Measurements from ENCODE around the gene DDB1. TPM values are rescaled to one million over a fixed set of nuclear protein-coding genes. Genes with fewer than 3 reads are reported as not detected.

The DDB1 gene
- polyA plus RNA-seq, 1 of the 3 experiments (the other 2 are of a cell fraction), result 170 TPM

DNA sequence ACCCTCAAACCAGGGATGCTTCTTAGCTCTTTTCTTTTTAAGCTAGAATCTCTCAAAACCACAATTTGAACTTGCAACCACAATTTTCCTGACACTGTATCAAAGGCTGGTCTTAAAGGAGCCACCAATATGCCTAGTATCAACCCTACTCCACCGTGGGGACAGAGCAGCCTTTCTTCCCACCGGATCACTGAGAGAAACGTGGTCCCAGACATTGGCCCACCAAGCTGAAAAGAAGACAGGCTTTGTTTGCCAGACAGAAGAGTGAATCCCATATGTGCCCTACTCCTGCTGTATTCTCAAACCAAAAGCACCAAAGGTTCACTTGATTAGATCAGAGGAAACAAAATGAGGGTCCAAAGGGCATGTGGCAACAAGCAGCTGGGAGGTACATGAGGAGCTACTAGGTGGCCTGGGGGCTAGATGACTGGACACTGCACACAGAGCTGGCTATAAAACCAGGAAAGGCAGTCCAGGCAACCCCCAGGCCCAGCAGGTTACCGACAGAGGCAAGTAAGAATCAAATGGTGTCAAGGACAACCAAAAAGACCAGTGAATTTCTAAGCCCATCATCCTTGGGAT is 34.2 kb downstream of the DDB1 start:
- CTCF ChIA-PET, result interaction anchor here (0.9 to 1.1 kb wide), 2 partner anchors 37 to 111 kb away, joined by 3 to 4 read pairs; no protein-coding TSS in a partner anchor
- POLR2A ChIA-PET, result interaction anchor here (1.0 kb wide), 1 partner anchor 21 kb away, joined by 3 read pairs; no protein-coding TSS in a partner anchor

DNA sequence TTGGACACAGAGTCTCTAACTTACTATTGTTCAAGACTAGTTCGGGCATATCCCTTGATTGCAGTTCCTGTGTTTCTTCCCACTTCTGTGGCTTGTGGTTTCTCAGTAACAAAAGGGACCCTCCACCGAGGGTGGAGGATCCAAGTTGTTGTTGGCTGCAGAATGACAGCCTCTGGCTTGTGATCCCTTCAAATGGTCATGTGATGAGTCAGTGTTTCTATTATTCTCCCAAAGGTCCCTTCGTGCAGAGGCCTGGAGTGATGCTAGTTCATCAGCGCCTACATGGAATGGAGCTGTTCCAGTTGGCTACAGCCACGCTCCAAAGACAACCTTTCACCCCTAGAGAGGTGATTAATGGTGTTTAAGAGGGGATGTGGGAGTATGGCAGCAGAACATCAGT is 35.2 kb downstream of the DDB1 start:
- H3K9ac ChIP-seq, result no peak overlapping the region
- POLR2A ChIA-PET, result interaction anchor here (1.0 to 1.6 kb wide), 2 partner anchors 20 to 132 kb away, joined by 3 to 6 read pairs; partner anchors contain the start of genes CPSF7 and SDHAF2
- WGBS (ENCODE audit: low lambda C conversion rate), result 70% methylated on average over 5 of the region's 5 CpGs

More for the DNA sequence above, 34.2 kb downstream of the DDB1 start:
- H3K79me2 ChIP-seq (ENCODE audit: insufficient read depth), result no peaks in the 10 kb centered on the region
- H3K4me1 ChIP-seq (ENCODE audit: control insufficient read depth in 1 of 2, insufficient read depth in 2 of 2, low read depth in 1 of 2, low read length in 1 of 2), result peaks cover 11 to 19% of the 10 kb centered on the region in 2 experiments; a peak in 2 of 4 replicates
- H3K27ac ChIP-seq (ENCODE audit: low read depth in 2 of 2, low read length in 1 of 2), result peak overlapping the region in 1 of 2 experiments; percentile 75; a peak in 1 of 4 replicates
- peaks cover 17% of the 10 kb centered on the region for H3F3A ChIP-seq (replicated peaks; ENCODE audit: insufficient read depth)
- no peak for TF ChIP-seq FOSL2 (IDR thresholded peaks at IDR 0.05; ENCODE audit: borderline replicate concordance, low read depth)
- no peak for TF ChIP-seq NRF1 (IDR thresholded peaks at IDR 0.05; ENCODE audit: low read depth, low read length)
- no peak for TF ChIP-seq GATA2 (CRISPR knock-in tag; IDR thresholded peaks at IDR 0.05)
- no peak for TF ChIP-seq TAF1 (IDR thresholded peaks at IDR 0.05; ENCODE audit: borderline replicate concordance, low read depth, low read length)
- 79% methylated on average over 4 of the region's 4 CpGs for WGBS (ENCODE audit: low lambda C conversion rate)
- no peak for DNase-seq
- H2AFZ ChIP-seq (ENCODE audit: low read depth), result no peak overlapping the region
- no peak overlapping the region for H3K4me3 ChIP-seq (ENCODE audit: low read depth in 2 of 2, low read length in 1 of 2)
- no peaks in the 10 kb centered on the region for H3K9me2 ChIP-seq
- H4K20me1 ChIP-seq (ENCODE audit: insufficient read depth), result 0 out of 2 replicates have a peak, but pooled peaks cover 6% of the 10 kb centered on the region
- H3K27me3 ChIP-seq (ENCODE audit: insufficient read depth), result no peaks in the 10 kb centered on the region
- no peak overlapping the region for H3K4me2 ChIP-seq
- H3K36me3 ChIP-seq (replicated peaks in 1 of 2; ENCODE audit: control insufficient read depth in 1 of 2, insufficient read depth in 2 of 2, low read length in 1 of 2), result peaks cover 13 to 57% of the 10 kb centered on the region in 2 experiments
- H3K9me3 ChIP-seq, result no peaks in the 10 kb centered on the region
- no peak overlapping the region for H3K9ac ChIP-seq

More for the DNA sequence above, 35.2 kb downstream of the DDB1 start:
- Histone ChIP-seq H3K9me2 (no peaks in the 10 kb centered on the region), H4K20me1 (ENCODE audit: insufficient read depth) (0 out of 2 replicates have a peak, but pooled peaks cover 6% of the 10 kb centered on the region), H3K4me1 (ENCODE audit: control insufficient read depth in 1 of 2, insufficient read depth in 2 of 2, low read depth in 1 of 2, low read length in 1 of 2) (peaks cover 16 to 23% of the 10 kb centered on the region in 2 experiments; a peak in 2 of 4 replicates), H3K27me3 (ENCODE audit: insufficient read depth) (no peaks in the 10 kb centered on the region), H3K4me2 (peak overlapping the region; percentile 34), H3F3A (replicated peaks; ENCODE audit: insufficient read depth) (peaks cover 17% of the 10 kb centered on the region), H3K79me2 (ENCODE audit: insufficient read depth) (no peaks in the 10 kb centered on the region), H2AFZ (ENCODE audit: low read depth) (no peak overlapping the region), H3K27ac (ENCODE audit: low read depth in 2 of 2, low read length in 1 of 2) (peak overlapping the region; percentile 34 to 75), H3K4me3 (ENCODE audit: low read depth in 2 of 2, low read length in 1 of 2) (no peak overlapping the region), H3K36me3 (replicated peaks in 1 of 2; ENCODE audit: control insufficient read depth in 1 of 2, insufficient read depth in 2 of 2, low read length in 1 of 2) (peaks cover 13 to 49% of the 10 kb centered on the region in 2 experiments), H3K9me3 (no peaks in the 10 kb centered on the region)
- TF ChIP-seq NFIC (IDR thresholded peaks at IDR 0.05; ENCODE audit: borderline replicate concordance), result peak; percentile 41; the same call in 1 of the 2 replicates
- TF ChIP-seq MEF2A (IDR thresholded peaks at IDR 0.05; ENCODE audit: borderline replicate concordance, low read depth), result no peak
- no peak for TF ChIP-seq CHD2 (IDR thresholded peaks at IDR 0.05; ENCODE audit: low read length, partially characterized antibody)
- TF ChIP-seq, protein P1, sequence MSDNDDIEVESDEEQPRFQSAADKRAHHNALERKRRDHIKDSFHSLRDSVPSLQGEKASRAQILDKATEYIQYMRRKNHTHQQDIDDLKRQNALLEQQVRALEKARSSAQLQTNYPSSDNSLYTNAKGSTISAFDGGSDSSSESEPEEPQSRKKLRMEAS (IDR thresholded peaks at IDR 0.05; ENCODE audit: low read depth), result 0 out of 2 replicates have a peak, but pooled peaks have one; percentile 34
- TF ChIP-seq GATA2 (CRISPR knock-in tag; IDR thresholded peaks at IDR 0.05), result no peak
- no peak for TF ChIP-seq RCOR1 (IDR thresholded peaks at IDR 0.05; ENCODE audit: low read length)
- peak; percentile 58; the same call in 1 of the 2 replicates for TF ChIP-seq FOSL2 (IDR thresholded peaks at IDR 0.05; ENCODE audit: borderline replicate concordance, low read depth)
- no peak for TF ChIP-seq NRF1 (IDR thresholded peaks at IDR 0.05; ENCODE audit: low read depth, low read length)
- TF ChIP-seq, protein P2, sequence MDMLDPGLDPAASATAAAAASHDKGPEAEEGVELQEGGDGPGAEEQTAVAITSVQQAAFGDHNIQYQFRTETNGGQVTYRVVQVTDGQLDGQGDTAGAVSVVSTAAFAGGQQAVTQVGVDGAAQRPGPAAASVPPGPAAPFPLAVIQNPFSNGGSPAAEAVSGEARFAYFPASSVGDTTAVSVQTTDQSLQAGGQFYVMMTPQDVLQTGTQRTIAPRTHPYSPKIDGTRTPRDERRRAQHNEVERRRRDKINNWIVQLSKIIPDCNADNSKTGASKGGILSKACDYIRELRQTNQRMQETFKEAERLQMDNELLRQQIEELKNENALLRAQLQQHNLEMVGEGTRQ (IDR thresholded peaks at IDR 0.05; ENCODE audit: borderline replicate concordance, low read depth, low read length), result no peak
- TF ChIP-seq, protein P3, sequence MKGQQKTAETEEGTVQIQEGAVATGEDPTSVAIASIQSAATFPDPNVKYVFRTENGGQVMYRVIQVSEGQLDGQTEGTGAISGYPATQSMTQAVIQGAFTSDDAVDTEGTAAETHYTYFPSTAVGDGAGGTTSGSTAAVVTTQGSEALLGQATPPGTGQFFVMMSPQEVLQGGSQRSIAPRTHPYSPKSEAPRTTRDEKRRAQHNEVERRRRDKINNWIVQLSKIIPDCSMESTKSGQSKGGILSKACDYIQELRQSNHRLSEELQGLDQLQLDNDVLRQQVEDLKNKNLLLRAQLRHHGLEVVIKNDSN (IDR thresholded peaks at IDR 0.05; ENCODE audit: borderline replicate concordance, low read depth), result peak; percentile 55; the same call in 1 of the 2 replicates
- TF ChIP-seq JUND (IDR thresholded peaks at IDR 0.05), result peak; percentile 15
- no peak for TF ChIP-seq RFX5 (IDR thresholded peaks at IDR 0.05; ENCODE audit: low read length)
- TF ChIP-seq, protein P4, sequence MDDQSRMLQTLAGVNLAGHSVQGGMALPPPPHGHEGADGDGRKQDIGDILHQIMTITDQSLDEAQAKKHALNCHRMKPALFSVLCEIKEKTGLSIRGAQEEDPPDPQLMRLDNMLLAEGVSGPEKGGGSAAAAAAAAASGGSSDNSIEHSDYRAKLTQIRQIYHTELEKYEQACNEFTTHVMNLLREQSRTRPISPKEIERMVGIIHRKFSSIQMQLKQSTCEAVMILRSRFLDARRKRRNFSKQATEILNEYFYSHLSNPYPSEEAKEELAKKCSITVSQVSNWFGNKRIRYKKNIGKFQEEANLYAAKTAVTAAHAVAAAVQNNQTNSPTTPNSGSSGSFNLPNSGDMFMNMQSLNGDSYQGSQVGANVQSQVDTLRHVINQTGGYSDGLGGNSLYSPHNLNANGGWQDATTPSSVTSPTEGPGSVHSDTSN (IDR thresholded peaks at IDR 0.05), result peak; percentile 48; the same call in 1 of the 2 replicates
- CTCF ChIA-PET, result interaction anchor here (0.6 to 0.7 kb wide), 2 partner anchors 10 to 22 kb away, joined by 3 read pairs; no protein-coding TSS in a partner anchor
- DNase-seq, result no peak

Data from SK-N-SH (cell line).